Mononuclear cell (primary cell): ENCODE measurements around the gene TEKT5. TPM values are rescaled to one million over a fixed set of nuclear protein-coding genes. Genes with fewer than 3 reads are reported as not detected.
"Not testable (repeated sequence)": the region's sequence is repeated elsewhere in the genome, so short reads cannot be mapped to it uniquely, and the experiment has no call there.

Source experiments
- H3K27me3 ChIP-seq: 2 replicates; pipeline ENCODE4 v1.6.0; 2011; ENCODE audit warnings: low read length, control low read depth; ENCODE audit not compliant: insufficient read depth
- H3K4me1 ChIP-seq: 2 replicates; pipeline ENCODE4 v1.5.1; 2011; ENCODE audit warnings: mild to moderate bottlenecking, low read length, control low read depth; ENCODE audit not compliant: insufficient read depth
- H3K4me3 ChIP-seq: 2 replicates; pipeline ENCODE4 v1.5.1; 2011; ENCODE audit warnings: mild to moderate bottlenecking, low read length, moderate library complexity
- H3K9me3 ChIP-seq: 2 replicates; pipeline ENCODE4 v1.5.1; 2011; ENCODE audit warnings: low read depth, mild to moderate bottlenecking, control low read depth, low read length
- total RNA-seq: library from RNA; depleted of rRNA; stranded (reverse); fragments of >200 nt; gene quantifications from one replicate; pipeline ENCODE4 v1.2.3, GENCODE V29; 2012

Gene TEKT5
- total RNA-seq, 1 donor: not detected

DNA sequence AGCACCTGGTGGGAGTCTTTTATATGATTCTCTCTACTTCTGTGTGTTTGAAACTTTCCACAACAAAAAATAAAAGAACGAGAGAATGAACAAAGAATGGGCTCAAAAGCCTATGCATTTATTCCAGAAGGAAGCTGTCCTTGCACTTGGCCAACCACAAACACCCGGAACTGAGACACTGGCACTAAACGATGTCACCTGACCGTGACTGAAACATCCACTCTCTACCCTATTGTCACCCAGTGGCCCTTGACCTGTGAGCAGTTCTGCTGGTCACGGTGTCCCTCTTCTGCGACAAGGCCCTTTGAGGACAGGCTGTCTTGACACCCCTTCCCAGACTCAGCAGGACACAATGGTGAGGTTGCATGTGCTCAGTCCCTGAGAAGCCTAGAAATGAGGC lies 56.6 kb downstream of the TEKT5 start:
- Histone ChIP-seq H3K9me3 (no peaks in the 10 kb centered on the region), H3K27me3 (no peaks in the 10 kb centered on the region), H3K4me3 (no peak overlapping the region), H3K4me1 (peaks cover 22% of the 10 kb centered on the region)

GRCh38 chr16:10637337-10638037 lies 57.2 kb downstream of the TEKT5 start:
- H3K9me3 ChIP-seq: no peaks in the 10 kb centered on the region
- no peaks in the 10 kb centered on the region for H3K27me3 ChIP-seq
- no peak overlapping the region for H3K4me3 ChIP-seq
- H3K4me1 ChIP-seq: peaks cover 22% of the 10 kb centered on the region

DNA sequence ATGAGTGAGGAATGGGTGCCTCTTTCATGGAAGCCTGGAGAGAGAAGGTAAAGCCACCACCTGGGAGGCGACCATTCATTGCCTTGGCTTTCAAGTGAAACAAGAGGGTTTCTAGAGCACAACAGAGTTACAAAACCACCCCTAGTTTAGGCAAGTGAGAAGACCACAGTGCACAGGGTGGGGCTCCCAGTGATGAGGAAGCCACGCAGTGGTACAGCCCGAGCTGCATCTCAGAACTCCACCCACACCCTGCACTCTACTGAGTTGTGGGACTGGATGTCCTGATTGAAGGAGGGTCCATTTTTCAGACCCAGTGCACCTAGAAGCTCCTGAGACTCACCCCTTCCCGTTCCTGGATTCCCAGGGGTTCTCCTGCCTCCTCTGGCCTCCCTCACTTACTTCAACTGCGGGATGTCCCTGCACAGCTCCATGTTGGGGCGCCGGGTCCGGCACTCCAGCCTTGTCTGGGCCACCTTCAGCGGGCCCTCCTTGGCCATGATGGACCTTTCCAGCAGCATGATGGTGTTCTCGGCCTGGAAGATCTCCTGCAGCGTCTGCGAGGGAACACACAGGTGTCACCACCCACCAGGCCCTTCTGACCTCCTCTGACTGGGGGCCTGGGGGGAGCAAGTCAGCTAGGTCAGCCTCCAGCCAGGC lies 59.2 kb downstream of the TEKT5 start:
- peaks cover 30% of the 10 kb centered on the region for H3K4me1 ChIP-seq
- H3K9me3 ChIP-seq: no peaks in the 10 kb centered on the region
- no peak overlapping the region for H3K4me3 ChIP-seq
- H3K27me3 ChIP-seq: no peaks in the 10 kb centered on the region

GRCh38 chr16:10633429-10633828 lies 61.3 kb downstream of the TEKT5 start:
- H3K4me3 ChIP-seq, H3K9me3 ChIP-seq, H3K27me3 ChIP-seq: not testable (repeated sequence)
- H3K4me1 ChIP-seq: peaks cover 47% of the 10 kb centered on the region

GRCh38 chr16:10631886-10632285 lies 62.8 kb downstream of the TEKT5 start:
- no peaks in the 10 kb centered on the region for H3K27me3 ChIP-seq
- H3K9me3 ChIP-seq: no peaks in the 10 kb centered on the region
- no peak overlapping the region for H3K4me3 ChIP-seq
- H3K4me1 ChIP-seq: peaks cover 51% of the 10 kb centered on the region

DNA sequence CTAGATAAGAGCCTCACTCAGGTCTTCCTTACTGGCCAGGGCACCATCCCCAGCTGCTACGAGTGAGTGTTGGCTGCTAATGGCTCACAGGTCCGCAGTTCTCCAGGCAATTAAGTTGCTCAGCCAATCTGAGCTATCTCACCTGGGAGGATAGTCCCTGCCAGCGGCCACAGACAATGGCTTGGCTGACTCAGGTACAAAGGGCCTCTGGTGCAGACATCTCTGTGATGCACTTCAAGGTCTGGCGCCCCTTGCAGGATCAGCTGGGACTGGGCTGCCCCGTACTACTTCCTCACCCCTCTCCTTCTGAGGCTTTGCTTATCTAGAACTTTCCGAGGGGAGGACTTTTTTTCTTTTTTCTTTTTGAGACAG lies 65.2 kb downstream of the TEKT5 start:
- H3K4me3 ChIP-seq: no peak overlapping the region
- no peaks in the 10 kb centered on the region for H3K27me3 ChIP-seq
- peaks cover 55% of the 10 kb centered on the region for H3K4me1 ChIP-seq
- H3K9me3 ChIP-seq: no peaks in the 10 kb centered on the region

DNA sequence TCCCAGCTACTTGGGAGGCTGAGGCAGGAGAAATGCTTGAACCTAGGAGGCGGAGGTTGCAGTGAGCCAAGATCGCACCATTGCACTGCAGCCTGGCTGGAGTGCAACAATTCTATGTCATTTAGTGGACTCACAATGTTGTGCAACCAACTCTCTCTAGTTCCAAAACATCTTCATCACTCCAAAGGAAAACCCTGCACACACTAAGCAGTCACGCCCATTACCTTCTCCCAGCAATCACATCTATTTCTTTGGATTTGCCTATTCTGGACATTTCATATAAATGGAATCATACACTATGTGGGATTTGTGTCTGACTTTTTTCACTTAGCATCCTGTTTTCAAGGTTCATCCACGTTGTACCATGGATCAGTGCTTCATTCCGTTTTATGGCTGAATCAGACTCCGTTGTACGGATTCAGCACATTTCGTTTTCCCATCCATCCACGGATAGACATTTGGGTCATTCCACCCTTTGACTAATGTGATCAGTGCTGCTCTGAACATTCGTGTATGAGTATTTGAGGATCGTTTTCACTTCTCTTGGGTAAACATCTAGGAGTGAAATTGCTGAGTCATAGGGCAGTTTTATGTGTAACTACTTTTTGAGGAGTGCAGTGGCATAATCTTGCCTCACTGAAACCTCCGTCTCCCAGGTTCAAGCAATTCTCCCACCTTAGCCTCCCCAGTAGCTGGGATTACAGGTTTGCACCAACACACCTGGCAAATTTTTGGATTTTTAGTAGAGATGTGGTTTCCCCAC lies 69.0 kb downstream of the TEKT5 start:
- no peaks in the 10 kb centered on the region for H3K27me3 ChIP-seq
- peaks cover 47% of the 10 kb centered on the region for H3K4me1 ChIP-seq
- no peak overlapping the region for H3K4me3 ChIP-seq
- H3K9me3 ChIP-seq: no peaks in the 10 kb centered on the region

GRCh38 chr16:10624527-10624926 lies 70.2 kb downstream of the TEKT5 start:
- Histone ChIP-seq H3K4me3 (no peak overlapping the region), H3K27me3 (no peaks in the 10 kb centered on the region), H3K4me1 (peaks cover 44% of the 10 kb centered on the region), H3K9me3 (no peaks in the 10 kb centered on the region)

- Histone ChIP-seq H3K4me1 (peaks cover 34% of the 10 kb centered on the region), H3K27me3 (no peaks in the 10 kb centered on the region), H3K9me3 (no peaks in the 10 kb centered on the region), H3K4me3 (no peak overlapping the region)
These were observed 71.7 kb downstream of the TEKT5 start for GRCh38 chr16:10623059-10623458.

- H3K4me3 ChIP-seq: no peak overlapping the region
- H3K27me3 ChIP-seq: no peaks in the 10 kb centered on the region
- H3K4me1 ChIP-seq: peaks cover 27% of the 10 kb centered on the region
- no peaks in the 10 kb centered on the region for H3K9me3 ChIP-seq
These were observed 72.5 kb downstream of the TEKT5 start for GRCh38 chr16:10622036-10622921.

DNA sequence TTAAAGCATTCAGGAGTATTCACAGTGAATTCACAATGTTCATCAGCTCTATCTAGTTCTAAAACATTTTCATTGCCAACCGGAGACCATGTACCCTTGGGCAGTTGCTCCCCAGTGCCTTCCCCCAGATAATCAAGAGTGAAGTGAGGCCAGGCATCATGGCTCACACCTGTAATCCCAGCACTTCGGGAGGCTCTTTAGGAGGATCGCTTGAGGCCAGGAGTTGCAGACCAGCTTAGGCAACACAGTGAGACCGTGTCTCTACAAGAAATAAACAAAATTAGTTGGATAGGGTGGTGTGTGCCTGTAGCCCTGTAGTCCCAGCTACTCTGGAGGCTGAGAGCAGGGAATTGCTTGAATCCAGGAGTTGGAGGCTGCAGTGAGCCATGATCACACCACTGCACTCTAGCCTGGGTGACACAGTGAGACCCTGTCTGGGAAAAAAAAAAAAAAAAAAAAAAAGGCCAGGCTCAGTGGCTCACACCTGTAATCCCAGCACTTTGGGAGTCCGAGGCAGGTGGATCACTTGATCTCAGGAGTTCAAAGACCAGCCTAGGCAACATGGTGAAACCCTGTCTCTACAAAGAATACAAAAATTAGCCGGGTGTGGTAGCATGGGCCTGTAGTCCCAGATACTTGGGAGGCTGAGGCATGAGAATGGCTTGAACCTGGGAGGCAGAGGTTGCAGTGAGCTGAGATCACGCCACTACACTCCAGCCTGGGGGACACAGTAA lies 73.3 kb downstream of the TEKT5 start:
- not testable (repeated sequence) for H3K4me3 ChIP-seq, H3K9me3 ChIP-seq, H3K27me3 ChIP-seq
- H3K4me1 ChIP-seq: peaks cover 18% of the 10 kb centered on the region

GRCh38 chr16:10620120-10620519 lies 74.6 kb downstream of the TEKT5 start:
- H3K9me3 ChIP-seq: no peaks in the 10 kb centered on the region
- H3K4me3 ChIP-seq: no peak overlapping the region
- H3K4me1 ChIP-seq: peaks cover 8% of the 10 kb centered on the region

DNA sequence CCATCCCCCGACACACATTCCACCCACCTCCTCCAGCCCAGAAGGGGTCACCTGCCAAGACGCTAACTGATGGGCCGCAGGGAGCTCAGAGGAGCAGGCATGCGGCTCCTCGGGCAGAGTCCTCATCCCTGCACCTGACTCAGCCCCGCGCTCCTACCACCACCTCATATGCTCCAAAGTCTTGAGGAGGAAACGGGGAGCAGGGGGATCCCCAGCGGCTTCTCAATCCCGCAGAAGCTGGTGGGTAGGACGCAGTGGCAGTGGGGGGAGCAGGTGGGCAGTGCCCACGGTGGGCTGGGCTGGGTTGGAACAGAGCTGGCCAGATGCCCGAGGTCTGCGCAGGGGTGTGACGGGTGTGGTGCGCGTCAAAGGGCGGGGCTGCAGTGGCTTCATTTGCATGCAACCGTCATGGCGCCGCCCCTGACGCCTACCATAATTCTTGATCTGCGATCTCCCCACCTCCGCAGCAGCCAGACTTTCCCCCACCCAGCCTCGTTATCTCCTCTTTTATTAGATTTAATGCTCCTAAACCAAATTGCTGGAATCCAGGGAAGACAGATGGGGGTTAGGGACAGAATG lies 75.4 kb downstream of the TEKT5 start:
- Histone ChIP-seq H3K27me3 (no peaks in the 10 kb centered on the region), H3K9me3 (no peaks in the 10 kb centered on the region), H3K4me1 (peaks cover 13% of the 10 kb centered on the region), H3K4me3 (no peak overlapping the region)

More at GRCh38 chr16:10620120-10620519, 74.6 kb downstream of the TEKT5 start:
- no peaks in the 10 kb centered on the region for H3K27me3 ChIP-seq

- peaks cover 18% of the 10 kb centered on the region for H3K4me1 ChIP-seq
- no peaks in the 10 kb centered on the region for H3K27me3 ChIP-seq
- H3K9me3 ChIP-seq: no peaks in the 10 kb centered on the region
- no peak overlapping the region for H3K4me3 ChIP-seq
These were observed 76.0 kb downstream of the TEKT5 start for GRCh38 chr16:10618710-10619209.
